Vagina (tissue), 2 donors: ENCODE measurements around the gene CLDN16. TPM values are rescaled to one million over a fixed set of nuclear protein-coding genes. Genes with fewer than 3 reads are reported as not detected.

Experiments
- DNase-seq, 2 donors: peaks; one replicate each; pipeline ENCODE4 v3.0.0-alpha.2; 2017; ENCODE audit errors: extremely low spot score in 2 of 2
- H3K27ac ChIP-seq: fragments of 200-600 bp; sonication (generic); one replicate; pipeline ENCODE4 v1.5.1; 2019
- H3K27me3 ChIP-seq: fragments of 200-600 bp; sonication (generic); one replicate; pipeline ENCODE4 v1.5.1; 2019
- H3K36me3 ChIP-seq, 2 donors: fragments of 200-600 bp; sonication (generic); one replicate each; pipeline ENCODE4 v1.5.1; 2017 to 2019
- H3K4me1 ChIP-seq: fragments of 200-600 bp; sonication (generic); one replicate; pipeline ENCODE4 v1.5.1; 2019
- H3K4me3 ChIP-seq, 2 donors: fragments of 200-600 bp; sonication (generic); 1 replicate in 1 of 2; 2 replicates in 1 of 2; pipeline ENCODE4 v1.5.1; 2016 to 2019
- H3K9me3 ChIP-seq: fragments of 200-600 bp; sonication (generic); one replicate; pipeline ENCODE4 v1.5.1; 2019
- CTCF ChIP-seq, 3 experiments: fragments of 450-650 bp in 2 of 3; fragments of 200-600 bp in 1 of 3; sonication (generic) in 1 of 3; IDR thresholded peaks; one replicate each; pipeline ENCODE4 v1.5.1; 2017 to 2019; ENCODE audit warnings: antibody characterized with exemption in 3 of 3, mild to moderate bottlenecking in 2 of 3, moderate library complexity in 2 of 3
- POLR2A ChIP-seq, 2 donors: fragments of 450-650 bp; IDR thresholded peaks; one replicate each; pipeline ENCODE4 v1.6.1; 2017; ENCODE audit warnings: antibody characterized with exemption in 2 of 2, mild to moderate bottlenecking in 2 of 2, moderate library complexity in 2 of 2
- POLR2AphosphoS5 ChIP-seq, 2 donors: sonication (generic); formaldehyde crosslinking; IDR thresholded peaks; one replicate each; pipeline ENCODE4 v1.9.0; 2017; ENCODE audit warnings: antibody characterized with exemption in 2 of 2, mild to moderate bottlenecking in 2 of 2, low read depth in 1 of 2; ENCODE audit not compliant: insufficient read depth in 1 of 2
- intact Hi-C: fragments of 100-400 bp; cut with DNase I; formaldehyde crosslinking; loops from one replicate; pipeline ENCODE4 v1.15.1; 2023
- total RNA-seq: library from RNA; depleted of rRNA; stranded (reverse); fragments of >200 nt; gene quantifications from one replicate; pipeline ENCODE4 v1.2.3, GENCODE V29; 2016

Gene CLDN16
- total RNA-seq, 1 donor from 2014 or later = 0.49 TPM

GRCh38 chr3:190345878-190346277 is 42.1 kb upstream of the CLDN16 start:
- intact Hi-C loops = no loop called here
- Histone ChIP-seq H3K4me1 (peaks cover 16% of the 10 kb centered on the region), H3K36me3 (no peaks in the 10 kb centered on the region), H3K27ac (peak overlapping the region; percentile 54), H3K27me3 (no peaks in the 10 kb centered on the region), H3K4me3 (no peak overlapping the region), H3K9me3 (no peaks in the 10 kb centered on the region)
- TF ChIP-seq POLR2AphosphoS5 (IDR thresholded peaks at IDR 0.05; ENCODE audit: insufficient read depth in 1 of 2, low read depth in 1 of 2) (no peak), POLR2A (IDR thresholded peaks at IDR 0.05) (no peak), CTCF (IDR thresholded peaks at IDR 0.05) (no peak)
- no peak for DNase-seq

- no peak for DNase-seq
- Histone ChIP-seq H3K9me3 (no peaks in the 10 kb centered on the region), H3K27ac (peak overlapping the region; percentile 54), H3K4me3 (no peak overlapping the region), H3K27me3 (no peaks in the 10 kb centered on the region), H3K4me1 (peaks cover 16% of the 10 kb centered on the region), H3K36me3 (no peaks in the 10 kb centered on the region)
- TF ChIP-seq POLR2A (IDR thresholded peaks at IDR 0.05) (no peak), POLR2AphosphoS5 (IDR thresholded peaks at IDR 0.05; ENCODE audit: insufficient read depth in 1 of 2, low read depth in 1 of 2) (no peak), CTCF (IDR thresholded peaks at IDR 0.05) (no peak)
- intact Hi-C loops = no loop called here
Measured at GRCh38 chr3:190346541-190346940, 41.4 kb upstream of the CLDN16 start.

GRCh38 chr3:190352861-190353457 is 35.0 kb upstream of the CLDN16 start:
- H3K27me3 ChIP-seq = no peaks in the 10 kb centered on the region
- no peaks in the 10 kb centered on the region for H3K9me3 ChIP-seq
- intact Hi-C loops = no loop called here
- TF ChIP-seq POLR2AphosphoS5 (IDR thresholded peaks at IDR 0.05; ENCODE audit: insufficient read depth in 1 of 2, low read depth in 1 of 2) (no peak), POLR2A (IDR thresholded peaks at IDR 0.05) (no peak), CTCF (IDR thresholded peaks at IDR 0.05) (no peak)
- no peaks in the 10 kb centered on the region for H3K36me3 ChIP-seq
- H3K4me1 ChIP-seq = peaks cover 5% of the 10 kb centered on the region
- no peak overlapping the region for H3K4me3 ChIP-seq
- H3K27ac ChIP-seq = no peak overlapping the region
- DNase-seq = no peak

- Histone ChIP-seq H3K9me3 (no peaks in the 10 kb centered on the region), H3K4me1 (peaks cover 5% of the 10 kb centered on the region), H3K27me3 (no peaks in the 10 kb centered on the region), H3K27ac (no peak overlapping the region), H3K4me3 (no peak overlapping the region), H3K36me3 (no peaks in the 10 kb centered on the region)
- DNase-seq = no peak
- TF ChIP-seq POLR2AphosphoS5 (IDR thresholded peaks at IDR 0.05; ENCODE audit: insufficient read depth in 1 of 2, low read depth in 1 of 2) (no peak), POLR2A (IDR thresholded peaks at IDR 0.05) (no peak), CTCF (IDR thresholded peaks at IDR 0.05) (no peak)
- intact Hi-C loops = no loop called here
Measured at GRCh38 chr3:190356246-190356645, 31.7 kb upstream of the CLDN16 start.

- H3K9me3 ChIP-seq = no peaks in the 10 kb centered on the region
- H3K4me3 ChIP-seq = no peak overlapping the region
- peaks cover 5% of the 10 kb centered on the region for H3K4me1 ChIP-seq
- no peaks in the 10 kb centered on the region for H3K27me3 ChIP-seq
- no peak overlapping the region for H3K27ac ChIP-seq
- intact Hi-C loops = no loop called here
- DNase-seq = no peak
- H3K36me3 ChIP-seq = no peaks in the 10 kb centered on the region
- TF ChIP-seq POLR2A (IDR thresholded peaks at IDR 0.05) (no peak), CTCF (IDR thresholded peaks at IDR 0.05) (no peak), POLR2AphosphoS5 (IDR thresholded peaks at IDR 0.05; ENCODE audit: insufficient read depth in 1 of 2, low read depth in 1 of 2) (no peak)
Measured at GRCh38 chr3:190357468-190357867, 30.5 kb upstream of the CLDN16 start.
